ENCODE data around the gene SEC24D.

The SEC24D gene

DNA sequence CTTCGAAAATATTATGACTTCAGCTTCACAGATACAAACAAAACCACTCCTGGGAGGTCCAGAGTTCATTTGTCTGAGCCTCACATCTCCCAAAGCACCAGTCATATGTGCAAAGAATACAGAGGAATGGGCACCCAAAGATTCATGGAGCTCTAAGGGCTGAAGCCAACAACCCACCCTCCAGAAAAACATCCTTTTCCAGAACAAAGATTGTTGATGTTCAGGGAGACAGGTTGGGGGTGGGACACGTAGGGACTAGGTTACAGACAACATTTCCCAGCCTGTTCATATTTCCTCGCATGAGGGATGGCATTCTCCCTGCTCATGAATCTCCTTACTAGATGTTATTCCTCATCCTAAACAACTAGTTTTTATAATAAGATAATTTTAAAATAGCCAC is 79.5 kb downstream of the SEC24D start:
- no peak overlapping the region for H3K27ac ChIP-seq

DNA sequence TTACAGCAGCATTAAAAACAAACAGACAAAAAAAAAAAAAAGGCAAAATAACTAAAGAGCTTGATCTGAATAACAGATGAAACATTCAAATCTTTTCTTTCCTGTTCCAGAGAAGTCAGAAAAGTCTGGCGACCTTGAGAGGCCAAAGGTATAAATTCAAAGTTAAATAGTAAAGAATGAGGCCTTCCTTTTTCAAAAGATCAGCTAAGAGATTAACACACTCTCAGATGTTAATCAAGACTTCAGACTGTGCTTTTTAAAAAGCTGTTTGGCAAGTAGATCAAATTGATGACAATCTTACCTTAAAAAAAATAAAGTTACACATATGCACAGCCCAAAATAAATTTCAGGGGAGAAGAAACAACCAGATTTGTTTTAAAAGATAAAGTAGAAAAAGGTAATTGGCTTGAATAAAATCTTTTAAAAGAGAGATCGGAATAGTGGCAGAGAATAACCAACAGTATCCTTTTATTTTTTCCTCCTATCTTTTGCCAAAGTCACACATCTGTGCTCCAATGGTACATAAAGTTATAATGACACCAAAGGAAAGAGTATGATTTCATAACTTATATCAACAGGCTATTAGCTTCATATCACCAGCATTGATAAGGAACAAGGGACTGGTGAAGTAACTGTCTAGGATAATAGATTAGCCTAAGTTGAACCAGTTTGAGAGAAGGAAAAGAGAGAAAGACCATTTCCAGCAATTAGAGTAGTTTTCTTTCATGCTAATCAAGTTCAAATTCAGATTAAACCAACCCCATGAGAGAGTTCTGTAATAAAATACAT is 80.3 kb downstream of the SEC24D start:
- TF ChIP-seq CTCF (IDR thresholded peaks at IDR 0.05) (no peak), ZFX (IDR thresholded peaks at IDR 0.05; ENCODE audit: borderline replicate concordance) (no peak)
- peak overlapping the region; percentile 22 for H3K27ac ChIP-seq

More for the DNA sequence above, 79.5 kb downstream of the SEC24D start:
- TF ChIP-seq ZFX (IDR thresholded peaks at IDR 0.05; ENCODE audit: borderline replicate concordance) (no peak), CTCF (IDR thresholded peaks at IDR 0.05) (no peak)

DNA sequence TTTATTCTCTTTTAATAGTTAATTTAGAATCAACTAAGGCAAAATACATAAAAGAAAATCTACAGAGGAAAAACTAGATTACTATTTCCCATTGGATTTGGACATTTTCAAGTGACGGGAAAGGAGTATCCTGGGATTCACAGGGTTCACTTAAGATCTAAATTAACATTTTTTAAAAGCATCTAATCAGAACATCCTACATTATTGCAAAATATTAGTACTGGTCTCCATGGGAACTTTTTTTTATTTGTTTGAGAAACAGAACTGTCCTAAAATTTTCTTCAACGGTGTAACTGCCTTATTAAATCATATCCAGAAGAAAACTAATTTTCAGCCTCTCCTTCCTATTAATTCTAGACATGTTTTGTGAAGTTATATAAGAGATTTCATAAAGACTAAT is 81.0 kb downstream of the SEC24D start:
- peak overlapping the region; percentile 22; the same call in 1 of the 2 replicates for H3K27ac ChIP-seq
- TF ChIP-seq CTCF (IDR thresholded peaks at IDR 0.05) (no peak), ZFX (IDR thresholded peaks at IDR 0.05; ENCODE audit: borderline replicate concordance) (no peak)

DNA sequence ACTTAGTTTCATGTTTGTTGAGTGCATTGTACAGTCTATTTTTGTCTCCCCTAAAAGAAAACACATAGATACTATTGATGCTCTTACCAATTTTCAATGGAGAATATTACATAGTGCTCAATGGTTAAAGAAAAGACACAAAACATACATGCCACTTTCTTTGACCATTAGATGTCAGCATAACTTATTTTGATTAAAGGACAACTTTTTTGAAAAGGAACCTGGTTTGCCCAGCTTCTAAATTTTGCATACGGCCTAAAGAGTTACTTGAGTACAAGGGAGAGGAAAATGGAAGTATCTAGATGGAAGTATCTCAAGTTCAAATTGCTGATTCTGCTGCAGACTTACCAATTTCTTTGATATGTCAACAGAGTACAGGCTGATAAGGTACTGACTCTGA is 82.2 kb downstream of the SEC24D start:
- H3K27ac ChIP-seq: no peak overlapping the region
- TF ChIP-seq ZFX (IDR thresholded peaks at IDR 0.05; ENCODE audit: borderline replicate concordance) (no peak), CTCF (IDR thresholded peaks at IDR 0.05) (no peak)

- no peak overlapping the region for H3K27ac ChIP-seq
- TF ChIP-seq CTCF (IDR thresholded peaks at IDR 0.05) (no peak), ZFX (IDR thresholded peaks at IDR 0.05; ENCODE audit: borderline replicate concordance) (no peak)
Observed at GRCh38 chr4:118753096-118753495, 82.8 kb downstream of the SEC24D start.

GRCh38 chr4:118752551-118752950 is 83.4 kb downstream of the SEC24D start:
- no peak overlapping the region for H3K27ac ChIP-seq
- no peak for TF ChIP-seq ZFX (IDR thresholded peaks at IDR 0.05; ENCODE audit: borderline replicate concordance)
- TF ChIP-seq CTCF (IDR thresholded peaks at IDR 0.05): no peak

DNA sequence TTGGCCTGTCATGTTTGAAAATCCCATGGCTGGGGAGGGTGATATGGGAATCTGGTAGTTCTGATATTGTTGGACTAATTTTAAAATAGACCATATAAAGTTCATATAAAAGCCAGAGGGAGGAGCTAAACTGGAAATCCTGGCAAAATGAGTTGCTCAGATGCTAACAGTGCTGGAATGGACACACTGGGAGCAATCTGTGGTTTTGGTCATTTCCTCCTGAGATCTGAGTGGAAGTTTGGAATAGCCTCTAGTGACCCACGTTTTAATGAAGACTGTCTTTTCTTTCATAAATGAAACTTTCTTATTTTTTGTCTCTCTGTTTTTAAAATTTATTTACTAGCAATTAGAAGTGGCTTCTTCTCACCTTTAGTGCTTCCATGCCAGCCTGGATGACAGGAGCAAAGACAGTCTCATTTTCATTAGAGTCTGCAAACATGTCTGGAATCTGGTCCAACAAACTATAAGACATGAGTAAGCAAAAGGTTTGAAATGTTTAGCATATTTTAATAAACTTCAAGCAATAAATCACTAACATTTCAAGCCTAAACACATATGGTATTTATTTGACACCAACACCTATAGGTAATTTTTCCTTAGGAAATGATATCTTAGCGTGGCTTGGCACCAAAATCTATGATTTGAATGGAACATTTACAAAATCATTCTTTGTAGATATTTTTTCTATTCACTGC is 84.2 kb downstream of the SEC24D start:
- no peak overlapping the region for H3K27ac ChIP-seq
- no peak for TF ChIP-seq ZFX (IDR thresholded peaks at IDR 0.05; ENCODE audit: borderline replicate concordance)
- TF ChIP-seq CTCF (IDR thresholded peaks at IDR 0.05): no peak
